ENCODE measurements around the gene FAM186B.

- TF ChIP-seq POLR2A (IDR thresholded peaks at IDR 0.05) (no peak), CTCF (IDR thresholded peaks at IDR 0.05) (no peak), EP300 (IDR thresholded peaks at IDR 0.05) (no peak)
Observed at GRCh38 chr12:49642370-49642802, 36.9 kb upstream of the FAM186B start.
